Smooth muscle cell of the coronary artery (primary cell): ENCODE data around the gene MS4A2. TPM values are rescaled to one million over a fixed set of nuclear protein-coding genes. Genes with fewer than 3 reads are reported as not detected.

Source experiments
- total RNA-seq: library from RNA; depleted of rRNA; stranded (reverse); fragments of >200 nt; gene quantifications from 2 replicates; pipeline ENCODE4 v1.2.3, GENCODE V29; 2014; ENCODE audit warnings: low replicate concordance

MS4A2 gene
- not detected in 2 replicates for total RNA-seq

GRCh38 chr11:60088364-60088763 is at the start of gene MS4A2:
MS4A2 (plus strand) TSS chr11:60088664; CDS start chr11:60088766, 102 bp downstream.

GRCh38 chr11:60040109-60040508 is 48.4 kb upstream of the MS4A2 start, which contains the start of gene OOSP2:
OOSP2 (plus strand) TSS chr11:60040409; CDS start chr11:60040460, 51 bp downstream.

GRCh38 chr11:60056349-60056969 is 32.0 kb upstream of the MS4A2 start, which contains the start of gene MS4A3:
MS4A3 (plus strand) TSS chr11:60056665; CDS start chr11:60061161, 4,496 bp downstream.

Other genes with a start within 250 kb of the MS4A2 start
- gene CBLIF, start 243.2 kb upstream of the MS4A2 start, total RNA-seq: not detected in 2 replicates
- not detected in 2 replicates for gene TCN1, start 222.2 kb upstream of the MS4A2 start, total RNA-seq
- gene OOSP3, start 209.9 kb upstream of the MS4A2 start, total RNA-seq: not detected in 2 replicates
- gene OOSP1, start 150.2 kb upstream of the MS4A2 start, total RNA-seq: not detected in 2 replicates
- not detected in 2 replicates for gene OOSP4A, start 124.6 kb upstream of the MS4A2 start, total RNA-seq
- not detected in 2 replicates for gene OOSP4B, start 71.5 kb upstream of the MS4A2 start, total RNA-seq
- gene OOSP2, start 48.3 kb upstream of the MS4A2 start, total RNA-seq: not detected in 2 replicates
- gene MS4A3, start 32.0 kb upstream of the MS4A2 start, total RNA-seq: not detected in 2 replicates
- gene MS4A6A, start 94.4 kb downstream of the MS4A2 start, total RNA-seq: not detected in 2 replicates
- not detected in 2 replicates for gene MS4A4E, start 154.5 kb downstream of the MS4A2 start, total RNA-seq
- not detected in 2 replicates for gene MS4A4A, start 192.0 kb downstream of the MS4A2 start, total RNA-seq
- gene MS4A6E, start 238.6 kb downstream of the MS4A2 start, total RNA-seq: not detected in 2 replicates